ENCODE results near the gene METTL1. TPM values are rescaled to one million over a fixed set of nuclear protein-coding genes. Genes with fewer than 3 reads are reported as not detected.
"Not testable (repeated sequence)": the region's sequence is repeated elsewhere in the genome, so short reads cannot be mapped to it uniquely, and the experiment has no call there.

Gene METTL1
- total RNA-seq, 1 experiment from 2014 or later: 13.8 TPM

GRCh38 chr12:57781801-57782200, 9.9 kb upstream of the METTL1 start:
- Histone ChIP-seq H3K36me3 (replicated peaks; ENCODE audit: control insufficient read depth, insufficient read depth, low read length) (peaks cover 5% of the 10 kb centered on the region), H3K27me3 (ENCODE audit: control insufficient read depth, insufficient read depth, low read length) (no peaks in the 10 kb centered on the region), H3K4me3 (ENCODE audit: insufficient read depth, low read depth, low read length) (no peak overlapping the region)
- no peak for DNase-seq

- DNase-seq: no peak
- no peak overlapping the region for H3K4me3 ChIP-seq (ENCODE audit: insufficient read depth, low read depth, low read length)
- peaks cover 3% of the 10 kb centered on the region for H3K36me3 ChIP-seq (replicated peaks; ENCODE audit: control insufficient read depth, insufficient read depth, low read length)
- no peaks in the 10 kb centered on the region for H3K27me3 ChIP-seq (ENCODE audit: control insufficient read depth, insufficient read depth, low read length)
Measured at GRCh38 chr12:57781244-57781643, 9.3 kb upstream of the METTL1 start.

GRCh38 chr12:57780284-57780897, 8.5 kb upstream of the METTL1 start:
- no peaks in the 10 kb centered on the region for H3K27me3 ChIP-seq (ENCODE audit: control insufficient read depth, insufficient read depth, low read length)
- no peak for DNase-seq
- H3K4me3 ChIP-seq (ENCODE audit: insufficient read depth, low read depth, low read length): no peak overlapping the region
- peaks cover 3% of the 10 kb centered on the region for H3K36me3 ChIP-seq (replicated peaks; ENCODE audit: control insufficient read depth, insufficient read depth, low read length)

GRCh38 chr12:57779736-57780135, 7.8 kb upstream of the METTL1 start:
- no peak overlapping the region for H3K4me3 ChIP-seq (ENCODE audit: insufficient read depth, low read depth, low read length)
- H3K36me3 ChIP-seq (replicated peaks; ENCODE audit: control insufficient read depth, insufficient read depth, low read length): peaks cover 3% of the 10 kb centered on the region
- no peak for DNase-seq
- H3K27me3 ChIP-seq (ENCODE audit: control insufficient read depth, insufficient read depth, low read length): no peaks in the 10 kb centered on the region

DNA sequence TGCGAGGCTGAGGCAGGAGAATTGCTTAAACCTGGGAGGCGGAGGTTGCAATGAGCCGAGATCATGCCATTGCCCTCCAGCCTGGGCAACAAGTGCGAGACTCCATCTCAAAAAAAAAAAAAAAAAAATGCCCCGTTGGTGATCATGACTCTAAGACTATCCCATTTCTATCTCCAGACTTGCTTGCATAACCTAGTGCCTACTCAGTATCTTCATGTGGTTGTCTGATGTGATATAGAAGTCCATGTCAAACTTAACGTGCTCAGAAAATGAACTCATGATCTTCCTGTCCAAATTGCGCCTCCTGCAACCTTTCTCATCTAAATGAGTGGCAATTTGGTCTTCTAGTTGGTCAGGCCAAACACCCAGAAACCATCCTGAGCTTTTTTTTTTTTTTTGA, 6.0 kb upstream of the METTL1 start:
- peaks cover under 1% of the 10 kb centered on the region for H3K27me3 ChIP-seq (ENCODE audit: control insufficient read depth, insufficient read depth, low read length)
- H3K36me3 ChIP-seq (replicated peaks; ENCODE audit: control insufficient read depth, insufficient read depth, low read length): no peaks in the 10 kb centered on the region; the same call in 1 of the 2 replicates
- DNase-seq: no peak
- no peak overlapping the region for H3K4me3 ChIP-seq (ENCODE audit: insufficient read depth, low read depth, low read length)

DNA sequence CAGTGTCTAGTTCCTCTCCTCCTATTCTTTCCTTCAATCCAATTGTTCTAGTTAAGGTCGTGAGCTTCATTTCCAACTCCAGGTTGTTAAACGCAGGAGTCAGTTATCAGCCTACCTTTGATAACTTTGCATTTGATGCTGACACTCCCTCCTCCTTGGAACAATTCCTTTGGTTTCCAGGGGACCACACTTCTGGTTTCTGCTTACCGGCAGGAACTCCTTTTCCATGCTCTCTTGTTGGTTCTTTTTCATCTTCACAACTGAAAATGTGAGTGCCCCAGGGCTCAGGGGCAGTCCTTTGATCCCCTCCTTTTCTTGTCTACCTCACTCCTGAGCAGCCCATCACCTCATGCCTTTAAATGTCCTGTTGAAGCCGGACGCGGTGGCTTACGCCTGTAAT, 5.5 kb upstream of the METTL1 start:
- Histone ChIP-seq H3K36me3 (replicated peaks; ENCODE audit: control insufficient read depth, insufficient read depth, low read length) (no peaks in the 10 kb centered on the region; the same call in 1 of the 2 replicates), H3K27me3 (ENCODE audit: control insufficient read depth, insufficient read depth, low read length) (peaks cover 3% of the 10 kb centered on the region), H3K4me3 (ENCODE audit: insufficient read depth, low read depth, low read length) (no peak overlapping the region)
- DNase-seq: no peak

- no peak overlapping the region for H3K4me3 ChIP-seq (ENCODE audit: insufficient read depth, low read depth, low read length)
- no peaks in the 10 kb centered on the region; the same call in 1 of the 2 replicates for H3K36me3 ChIP-seq (replicated peaks; ENCODE audit: control insufficient read depth, insufficient read depth, low read length)
- H3K27me3 ChIP-seq (ENCODE audit: control insufficient read depth, insufficient read depth, low read length): peaks cover 3% of the 10 kb centered on the region
- DNase-seq: no peak
Measured at GRCh38 chr12:57776247-57776587, 4.3 kb upstream of the METTL1 start.

DNA sequence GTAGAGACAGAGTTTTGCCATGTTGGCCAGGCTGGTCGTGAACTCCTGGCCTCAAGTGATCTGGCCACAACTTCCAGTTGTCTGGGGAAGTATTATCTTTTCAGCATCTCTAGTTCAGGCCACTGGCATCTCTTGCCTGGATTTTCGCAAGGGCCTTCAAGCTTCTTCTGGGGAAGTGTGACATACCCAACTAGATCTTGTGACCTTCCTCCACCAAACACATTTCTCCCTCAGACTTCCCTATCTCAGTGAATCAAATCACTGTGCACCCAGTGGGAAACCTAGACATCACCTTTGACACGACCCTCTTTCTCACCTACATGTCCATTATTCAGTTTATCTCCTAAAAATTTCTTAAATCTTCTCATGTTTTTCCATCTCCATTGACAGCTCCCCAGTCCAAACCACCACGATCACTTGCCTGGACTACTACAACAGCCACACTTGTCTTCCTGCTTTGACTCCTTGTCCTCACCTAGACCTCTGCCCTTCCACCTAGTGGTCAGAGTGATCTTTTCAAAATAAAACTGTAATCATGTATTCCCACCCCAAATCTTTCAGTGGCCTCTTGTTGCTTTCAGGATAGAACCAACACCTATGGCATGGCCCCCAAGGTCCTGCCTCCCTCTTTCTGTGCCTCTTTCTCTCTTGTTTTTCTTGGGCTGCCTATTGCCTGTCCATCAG, 3.8 kb upstream of the METTL1 start:
- peaks cover 3% of the 10 kb centered on the region for H3K27me3 ChIP-seq (ENCODE audit: control insufficient read depth, insufficient read depth, low read length)
- DNase-seq: no peak
- H3K36me3 ChIP-seq (replicated peaks; ENCODE audit: control insufficient read depth, insufficient read depth, low read length): peaks cover 2% of the 10 kb centered on the region
- H3K4me3 ChIP-seq (ENCODE audit: insufficient read depth, low read depth, low read length): no peak overlapping the region

DNA sequence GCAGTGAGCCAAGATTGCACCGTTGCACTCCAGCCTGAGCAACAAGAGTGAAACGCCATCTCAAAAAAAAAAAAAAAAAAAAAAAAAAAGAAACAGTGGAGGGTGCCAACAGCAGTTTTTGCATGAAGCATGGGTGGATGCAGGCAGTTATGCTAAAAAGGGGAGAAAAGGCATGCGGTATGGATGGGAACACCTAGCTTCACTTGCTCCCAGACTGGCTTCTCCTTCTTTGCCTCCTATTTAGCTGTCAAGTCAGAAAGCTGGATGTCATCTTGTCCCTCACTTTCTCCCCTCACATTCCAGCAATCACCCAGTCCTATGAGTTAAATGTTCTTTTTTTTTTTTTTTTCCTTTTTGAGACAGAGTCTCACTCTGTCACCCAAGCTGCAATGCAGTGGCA, 3.1 kb upstream of the METTL1 start:
- DNase-seq: no peak
- peaks cover 3% of the 10 kb centered on the region for H3K27me3 ChIP-seq (ENCODE audit: control insufficient read depth, insufficient read depth, low read length)
- H3K36me3 ChIP-seq (replicated peaks; ENCODE audit: control insufficient read depth, insufficient read depth, low read length): peaks cover 6% of the 10 kb centered on the region
- H3K4me3 ChIP-seq (ENCODE audit: insufficient read depth, low read depth, low read length): no peak overlapping the region

GRCh38 chr12:57774634-57775033, 2.7 kb upstream of the METTL1 start:
- H3K27me3 ChIP-seq (ENCODE audit: control insufficient read depth, insufficient read depth, low read length); H3K4me3 ChIP-seq (ENCODE audit: insufficient read depth, low read depth, low read length); H3K36me3 ChIP-seq (replicated peaks; ENCODE audit: control insufficient read depth, insufficient read depth, low read length); DNase-seq: not testable (repeated sequence)

GRCh38 chr12:57772429-57773322, 771 bp upstream of the METTL1 start, which contains the start of gene EEF1AKMT3:
Gene EEF1AKMT3, plus strand, starts transcription at chr12:57772614. Its CDS starts 111 bp downstream, at chr12:57772725.
- Histone ChIP-seq H3K36me3 (replicated peaks; ENCODE audit: control insufficient read depth, insufficient read depth, low read length) (peaks cover 16% of the 10 kb centered on the region), H3K27me3 (ENCODE audit: control insufficient read depth, insufficient read depth, low read length) (peaks cover 3% of the 10 kb centered on the region), H3K4me3 (ENCODE audit: insufficient read depth, low read depth, low read length) (peak within 1 kb of the TSS; percentile 75)
- peak; percentile 86 for DNase-seq

DNA sequence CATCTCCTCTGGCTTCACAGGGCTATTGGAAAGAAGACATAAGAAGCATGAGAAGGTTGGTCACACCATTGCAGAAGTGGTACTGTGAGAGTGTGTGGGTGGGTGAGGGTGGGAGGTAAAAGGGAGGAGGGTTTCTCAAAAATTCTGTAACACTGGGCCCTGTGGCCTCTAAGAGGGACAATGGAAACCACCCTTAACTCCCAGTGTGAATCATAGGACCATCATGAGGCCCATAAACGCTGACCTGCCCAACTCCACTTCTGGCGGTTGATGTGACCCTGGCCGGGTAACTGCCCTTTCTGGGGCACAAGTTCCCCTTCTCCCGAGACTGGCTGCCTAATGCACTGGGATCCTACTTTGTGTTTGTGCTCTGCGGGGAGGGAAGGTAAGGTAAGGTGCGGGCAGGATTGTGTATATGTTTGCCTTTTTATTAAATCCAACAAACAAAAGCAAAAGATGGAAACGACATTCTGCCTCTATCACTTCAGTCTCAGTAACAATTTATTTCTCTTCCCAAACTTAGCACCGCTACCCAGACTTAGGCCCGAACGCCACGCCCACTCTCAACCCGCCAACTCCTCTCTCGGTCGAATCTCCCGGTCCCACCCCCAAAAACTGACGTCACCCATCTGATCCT, 551 bp downstream of the METTL1 start:
- DNase-seq: peak; percentile 96
- peak overlapping the region; percentile 75 for H3K4me3 ChIP-seq (ENCODE audit: insufficient read depth, low read depth, low read length)

DNA sequence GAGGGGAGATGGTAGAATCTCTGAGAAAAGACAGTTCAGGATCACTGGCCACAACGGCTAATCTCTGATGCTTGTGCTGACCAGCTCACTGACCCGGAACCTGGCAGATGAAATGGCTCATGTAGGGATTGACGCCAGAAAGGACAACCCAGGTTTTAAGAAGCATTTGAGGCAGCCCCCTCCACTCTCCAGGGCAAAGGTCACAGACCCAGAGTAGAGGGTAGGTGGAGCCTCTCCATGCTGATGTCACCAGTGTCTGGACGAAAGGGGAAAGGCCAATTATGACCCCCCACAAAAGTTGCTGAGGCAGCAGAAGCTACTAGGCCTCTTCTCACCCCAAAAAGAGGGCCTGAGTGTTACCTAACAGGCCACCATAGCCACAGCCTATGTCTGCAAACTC, 1.2 kb downstream of the METTL1 start:
- no peak for DNase-seq
- Histone ChIP-seq H3K27me3 (ENCODE audit: control insufficient read depth, insufficient read depth, low read length) (peaks cover 19% of the 10 kb centered on the region), H3K4me3 (ENCODE audit: insufficient read depth, low read depth, low read length) (no peak overlapping the region), H3K36me3 (replicated peaks; ENCODE audit: control insufficient read depth, insufficient read depth, low read length) (peaks cover 16% of the 10 kb centered on the region)

More for the DNA sequence above, 551 bp downstream of the METTL1 start:
- Histone ChIP-seq H3K27me3 (ENCODE audit: control insufficient read depth, insufficient read depth, low read length) (peaks cover 13% of the 10 kb centered on the region), H3K36me3 (replicated peaks; ENCODE audit: control insufficient read depth, insufficient read depth, low read length) (peaks cover 16% of the 10 kb centered on the region)

GRCh38 chr12:57769594-57769993, 2.3 kb downstream of the METTL1 start:
- no peak for DNase-seq
- Histone ChIP-seq H3K36me3 (replicated peaks; ENCODE audit: control insufficient read depth, insufficient read depth, low read length) (peaks cover 16% of the 10 kb centered on the region), H3K4me3 (ENCODE audit: insufficient read depth, low read depth, low read length) (no peak overlapping the region), H3K27me3 (ENCODE audit: control insufficient read depth, insufficient read depth, low read length) (peaks cover 31% of the 10 kb centered on the region)

Measured in H7 (cell line).